NCI-H460 (cell line): ENCODE measurements around the gene FMN1. TPM values are rescaled to one million over a fixed set of nuclear protein-coding genes. Genes with fewer than 3 reads are reported as not detected.

Source experiments
- DNase-seq: peaks from one replicate; pipeline ENCODE4 v3.0.0-alpha.2; 2016; ENCODE audit warnings: low read depth; ENCODE audit errors: extremely low read depth
- total RNA-seq: library from RNA; depleted of rRNA; stranded (reverse); fragments of >200 nt; shearing (Covaris generic); gene quantifications from 2 replicates; pipeline ENCODE4 v1.2.3, GENCODE V29; 2014

FMN1 gene
- total RNA-seq, 1 experiment from 2014 or later, result 1.4 TPM

GRCh38 chr15:33027306-33028035, 167.0 kb downstream of the FMN1 start:
- DNase-seq, result no peak

GRCh38 chr15:33026614-33027013, 167.9 kb downstream of the FMN1 start:
- DNase-seq, result no peak

GRCh38 chr15:33022629-33023028, 171.9 kb downstream of the FMN1 start:
- DNase-seq, result no peak

- peak; percentile 51 for DNase-seq
Measured at GRCh38 chr15:33021806-33022389, 172.6 kb downstream of the FMN1 start.

- no peak for DNase-seq
Measured at GRCh38 chr15:33019354-33019981, 175.0 kb downstream of the FMN1 start.

GRCh38 chr15:33016405-33017024, 178.0 kb downstream of the FMN1 start:
- DNase-seq, result no peak

GRCh38 chr15:33014586-33014985, 179.9 kb downstream of the FMN1 start:
- no peak for DNase-seq

- DNase-seq, result peak; percentile 23
Measured at GRCh38 chr15:33013827-33014445, 180.6 kb downstream of the FMN1 start.

- DNase-seq, result no peak
Measured at GRCh38 chr15:33011976-33012375, 182.5 kb downstream of the FMN1 start.

GRCh38 chr15:33009603-33010002, 184.9 kb downstream of the FMN1 start:
- DNase-seq, result no peak

GRCh38 chr15:33009026-33009425, 185.5 kb downstream of the FMN1 start:
- DNase-seq, result no peak

- DNase-seq, result no peak
Measured at GRCh38 chr15:33008284-33008995, 186.1 kb downstream of the FMN1 start.

GRCh38 chr15:33007303-33007855, 187.1 kb downstream of the FMN1 start:
- peak; percentile 29 for DNase-seq

GRCh38 chr15:33005582-33005981, 188.9 kb downstream of the FMN1 start:
- no peak for DNase-seq

- no peak for DNase-seq
Measured at GRCh38 chr15:33001926-33002325, 192.6 kb downstream of the FMN1 start.

- DNase-seq, result no peak
Measured at GRCh38 chr15:32998979-32999672, 195.4 kb downstream of the FMN1 start.

- DNase-seq, result no peak
Measured at GRCh38 chr15:32998182-32998581, 196.3 kb downstream of the FMN1 start.

- DNase-seq, result peak; percentile 17
Measured at GRCh38 chr15:32994810-32995424, 199.6 kb downstream of the FMN1 start.

GRCh38 chr15:32993285-32993684, 201.2 kb downstream of the FMN1 start:
- DNase-seq, result no peak
